MM.1S (cell line): ENCODE data around the gene XPNPEP2.

ENCODE experiments used
- EZH2 ChIP-seq: fragments of 300-600 bp; sonication (generic); optimal IDR thresholded peaks from 2 replicates; pipeline ENCODE3; 2017; ENCODE audit warnings: low read depth, mild to moderate bottlenecking, antibody characterized with exemption, low read length, mixed read lengths
- TF ChIP-seq, protein P1 (sequence below): fragments of 300-600 bp; sonication (generic); IDR thresholded peaks from 2 replicates; pipeline ENCODE4 v1.5.1; 2016; ENCODE audit warnings: antibody characterized with exemption, low read length, mixed read lengths

DNA sequence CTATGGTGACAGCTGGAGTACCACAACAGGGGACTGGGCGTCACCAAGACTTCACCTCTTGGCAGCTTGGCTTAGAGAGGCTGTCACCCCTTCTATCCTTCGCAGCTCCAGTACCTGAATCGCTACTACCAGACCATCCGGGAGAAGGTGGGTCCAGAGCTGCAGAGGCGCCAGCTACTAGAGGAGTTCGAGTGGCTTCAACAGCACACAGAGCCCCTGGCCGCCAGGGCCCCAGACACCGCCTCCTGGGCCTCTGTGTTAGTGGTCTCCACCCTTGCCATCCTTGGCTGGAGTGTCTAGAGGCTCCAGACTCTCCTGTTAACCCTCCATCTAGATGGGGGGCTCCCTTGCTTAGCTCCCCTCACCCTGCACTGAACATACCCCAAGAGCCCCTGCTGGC, 29.4 kb downstream of the XPNPEP2 start:
- TF ChIP-seq, protein P1, sequence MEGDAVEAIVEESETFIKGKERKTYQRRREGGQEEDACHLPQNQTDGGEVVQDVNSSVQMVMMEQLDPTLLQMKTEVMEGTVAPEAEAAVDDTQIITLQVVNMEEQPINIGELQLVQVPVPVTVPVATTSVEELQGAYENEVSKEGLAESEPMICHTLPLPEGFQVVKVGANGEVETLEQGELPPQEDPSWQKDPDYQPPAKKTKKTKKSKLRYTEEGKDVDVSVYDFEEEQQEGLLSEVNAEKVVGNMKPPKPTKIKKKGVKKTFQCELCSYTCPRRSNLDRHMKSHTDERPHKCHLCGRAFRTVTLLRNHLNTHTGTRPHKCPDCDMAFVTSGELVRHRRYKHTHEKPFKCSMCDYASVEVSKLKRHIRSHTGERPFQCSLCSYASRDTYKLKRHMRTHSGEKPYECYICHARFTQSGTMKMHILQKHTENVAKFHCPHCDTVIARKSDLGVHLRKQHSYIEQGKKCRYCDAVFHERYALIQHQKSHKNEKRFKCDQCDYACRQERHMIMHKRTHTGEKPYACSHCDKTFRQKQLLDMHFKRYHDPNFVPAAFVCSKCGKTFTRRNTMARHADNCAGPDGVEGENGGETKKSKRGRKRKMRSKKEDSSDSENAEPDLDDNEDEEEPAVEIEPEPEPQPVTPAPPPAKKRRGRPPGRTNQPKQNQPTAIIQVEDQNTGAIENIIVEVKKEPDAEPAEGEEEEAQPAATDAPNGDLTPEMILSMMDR = no peak
- no peak for TF ChIP-seq EZH2
